GM21423 (cell line): ENCODE data around the gene CRYBB2.
"Not testable (repeated sequence)": the region's sequence is repeated elsewhere in the genome, so short reads cannot be mapped to it uniquely, and the experiment has no call there.

Source experiments
- ATAC-seq: cut with Tn5 transposase; IDR thresholded peaks from one replicate; pipeline ENCODE4 v1.9.1; 2021; ENCODE audit warnings: mild to moderate bottlenecking, moderate library complexity; ENCODE audit not compliant: unreplicated experiment

Gene CRYBB2, protein sequence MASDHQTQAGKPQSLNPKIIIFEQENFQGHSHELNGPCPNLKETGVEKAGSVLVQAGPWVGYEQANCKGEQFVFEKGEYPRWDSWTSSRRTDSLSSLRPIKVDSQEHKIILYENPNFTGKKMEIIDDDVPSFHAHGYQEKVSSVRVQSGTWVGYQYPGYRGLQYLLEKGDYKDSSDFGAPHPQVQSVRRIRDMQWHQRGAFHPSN

DNA sequence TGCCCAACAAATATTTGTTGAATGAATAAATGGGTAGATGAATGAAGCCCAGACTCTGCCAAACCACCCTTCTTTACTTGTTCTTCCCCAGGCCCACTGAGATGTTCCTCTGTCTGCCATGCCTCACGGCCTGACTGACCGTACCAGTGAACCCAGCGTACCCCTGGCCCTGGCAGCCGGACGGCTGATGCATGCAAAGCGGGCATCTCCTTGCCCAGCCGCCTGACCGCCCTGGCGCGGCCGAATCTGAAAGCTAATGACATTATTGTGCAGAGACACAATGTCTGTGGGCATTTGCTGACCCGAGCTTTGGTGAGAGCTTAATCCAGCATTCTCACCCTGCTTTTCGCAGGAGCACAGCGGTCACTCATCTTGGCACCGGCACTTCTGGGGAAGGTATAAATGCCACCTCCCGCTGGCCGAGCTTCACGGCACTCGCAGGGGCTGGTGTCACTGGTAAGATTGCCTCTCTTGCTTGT lies at the start of gene CRYBB2:
Gene CRYBB2 (plus strand): TSS at position 429 of the 479 bp plus-strand sequence. CDS start 1,791 bp downstream, outside the sequence.
- no peak for ATAC-seq

DNA sequence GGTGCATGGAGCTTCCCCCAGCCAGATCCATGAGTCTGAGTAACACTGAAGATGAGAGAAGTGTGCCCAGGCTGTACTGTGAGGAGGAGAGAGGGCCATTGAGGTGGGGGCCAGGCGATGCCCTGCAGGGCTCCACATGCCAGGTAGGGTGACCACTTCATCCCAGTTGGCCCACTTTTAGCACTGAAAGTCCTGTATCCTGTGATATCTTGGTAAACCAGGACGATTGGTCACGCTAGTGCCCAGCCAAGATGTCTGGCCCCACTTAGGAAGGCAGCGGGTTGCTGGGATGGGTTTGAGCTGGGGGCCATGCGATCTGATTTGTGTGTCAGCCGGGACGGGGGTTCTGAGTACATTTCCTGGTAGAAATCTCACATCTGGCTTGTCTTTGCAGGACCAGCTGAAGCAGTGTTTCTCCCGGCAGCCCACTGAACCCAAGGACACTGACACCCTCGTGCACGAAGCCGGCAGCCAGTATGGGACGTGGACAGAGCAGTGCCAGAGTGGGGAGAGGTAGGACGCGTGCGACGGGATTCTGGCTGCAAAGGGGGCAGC lies 48.9 kb upstream of the CRYBB2 start:
- no peak for ATAC-seq

DNA sequence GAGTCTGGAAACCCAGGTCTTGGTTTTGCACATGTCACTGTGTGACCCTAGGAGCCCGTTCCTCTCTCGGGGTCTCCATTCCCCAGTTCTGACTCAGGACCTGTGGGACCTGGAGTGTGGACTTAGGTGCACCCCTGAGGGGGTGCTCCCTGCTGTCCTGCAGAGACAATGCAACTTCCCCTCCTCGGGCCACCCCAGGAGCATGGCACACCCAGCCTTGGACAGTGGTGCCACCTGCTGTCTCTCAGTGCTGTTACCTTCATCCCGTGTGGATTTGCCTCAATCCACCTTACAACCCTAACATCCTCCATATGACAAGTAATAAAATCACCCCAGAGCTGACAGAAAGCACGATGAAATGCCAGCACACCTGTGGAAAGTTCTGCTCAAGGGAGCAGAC lies 47.3 kb upstream of the CRYBB2 start:
- no peak for ATAC-seq

DNA sequence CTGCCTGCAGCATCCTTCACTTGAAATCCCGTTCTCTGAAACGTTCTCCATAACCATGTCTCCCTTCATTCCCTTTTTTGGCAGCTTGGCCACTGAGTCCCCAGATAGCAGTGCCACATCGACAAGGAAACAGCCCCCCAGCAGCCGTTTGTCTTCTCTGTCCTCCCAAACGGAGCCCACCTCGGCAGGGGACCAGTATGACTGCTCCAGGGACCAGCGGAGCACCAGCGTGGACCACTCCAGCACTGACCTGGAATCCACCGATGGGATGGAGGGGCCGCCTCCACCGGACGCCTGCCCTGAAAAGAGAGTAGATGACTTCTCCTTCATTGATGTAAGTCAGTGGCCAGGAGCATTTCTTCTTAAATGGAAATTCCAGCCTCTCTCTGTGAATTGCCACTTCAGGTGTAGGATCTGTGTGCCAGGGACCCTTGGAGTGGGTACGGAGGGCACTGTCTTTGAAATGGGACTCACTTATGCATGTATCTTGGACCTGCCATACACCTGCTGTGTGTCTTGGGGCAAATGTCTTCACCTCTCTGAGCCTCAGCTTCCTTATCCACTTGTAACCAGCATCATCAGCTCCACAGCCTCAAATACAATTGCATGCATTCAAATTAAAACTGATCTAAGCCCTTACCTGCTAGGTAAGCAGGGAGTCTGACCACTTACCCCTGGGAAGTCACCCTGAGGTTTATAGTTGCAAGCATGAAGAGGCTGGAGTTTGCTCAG lies 45.1 kb upstream of the CRYBB2 start:
- ATAC-seq, result no peak

DNA sequence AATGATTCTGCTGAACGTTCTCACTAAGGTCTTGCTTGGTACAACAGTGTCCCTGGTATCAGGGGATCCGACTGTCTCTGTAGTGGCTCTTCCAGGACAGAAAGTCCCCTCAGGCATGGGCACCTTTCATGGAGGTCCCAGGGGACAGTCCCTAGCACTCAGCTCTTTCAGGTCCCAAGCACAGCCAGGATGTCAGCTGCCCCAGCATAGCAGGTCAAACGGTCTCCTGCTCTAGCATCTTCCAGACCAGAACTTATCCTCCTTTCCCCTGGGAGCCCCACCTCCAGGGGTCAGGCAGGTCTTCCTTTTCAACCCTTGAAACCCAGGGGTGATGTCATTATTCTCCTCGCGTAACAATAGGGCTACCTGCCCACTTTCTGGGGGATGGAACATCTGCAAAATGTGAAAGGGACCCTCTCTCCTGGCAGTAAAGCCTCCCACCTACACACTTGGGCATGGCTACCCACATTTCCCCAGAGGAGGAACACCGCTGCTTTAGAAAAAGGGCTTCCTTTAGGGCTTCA lies 44.5 kb upstream of the CRYBB2 start:
- ATAC-seq, result no peak

DNA sequence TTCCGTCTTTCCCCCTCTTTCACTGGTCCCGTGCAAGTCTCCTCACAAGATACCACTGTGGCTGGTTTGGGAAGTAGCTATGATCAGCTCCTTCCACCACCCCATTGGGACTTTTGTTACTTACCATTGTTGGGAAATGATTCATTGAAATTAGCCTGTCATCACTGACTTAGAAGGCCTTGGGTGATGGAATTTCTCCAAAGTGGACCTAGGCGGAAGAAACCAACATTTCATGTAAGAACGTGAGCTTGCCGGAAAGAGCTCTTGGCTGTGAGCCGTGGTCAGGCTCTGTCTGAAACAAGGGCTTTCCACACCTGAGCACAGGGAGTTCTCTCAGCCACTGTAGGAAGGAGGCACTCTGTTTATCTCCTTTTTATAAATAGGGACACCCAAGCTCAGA lies 43.3 kb upstream of the CRYBB2 start:
- ATAC-seq, result no peak

DNA sequence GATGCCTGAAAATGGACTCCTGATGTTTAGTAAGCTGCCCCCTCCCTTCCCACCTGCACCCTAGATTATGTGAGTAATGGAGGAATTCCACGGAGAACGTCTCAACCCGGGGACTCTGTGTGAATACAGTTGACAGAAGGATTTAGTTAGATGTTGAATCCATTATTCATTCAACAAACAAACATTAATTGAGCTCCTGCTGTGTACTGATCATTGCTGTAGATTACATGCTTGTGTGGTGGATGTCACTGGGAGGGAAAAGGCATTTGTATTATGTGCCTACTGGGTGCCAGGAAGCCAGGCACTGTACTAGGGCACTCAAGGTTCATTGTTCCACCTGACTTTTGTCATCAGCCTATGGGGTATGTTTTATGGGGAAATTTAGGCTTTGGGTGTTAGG lies 42.6 kb upstream of the CRYBB2 start:
- no peak for ATAC-seq

DNA sequence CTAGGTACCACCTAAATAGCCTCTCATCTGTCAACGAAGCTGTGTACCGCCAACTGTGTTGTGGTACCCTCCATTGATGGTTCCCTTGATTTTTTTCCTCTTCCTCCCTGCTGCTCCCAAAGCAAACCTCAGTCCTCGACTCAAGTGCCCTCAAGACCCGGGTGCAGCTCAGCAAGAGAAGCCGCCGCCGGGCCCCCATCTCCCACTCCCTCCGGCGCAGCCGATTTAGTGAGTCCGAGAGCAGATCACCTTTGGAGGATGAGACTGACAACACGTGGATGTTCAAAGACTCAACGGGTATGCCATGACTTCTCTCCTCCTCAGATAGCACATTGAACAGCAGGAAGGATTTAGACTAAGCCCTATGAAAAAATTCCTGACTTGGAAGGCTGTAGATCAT lies 42.2 kb upstream of the CRYBB2 start:
- ATAC-seq, result no peak

DNA sequence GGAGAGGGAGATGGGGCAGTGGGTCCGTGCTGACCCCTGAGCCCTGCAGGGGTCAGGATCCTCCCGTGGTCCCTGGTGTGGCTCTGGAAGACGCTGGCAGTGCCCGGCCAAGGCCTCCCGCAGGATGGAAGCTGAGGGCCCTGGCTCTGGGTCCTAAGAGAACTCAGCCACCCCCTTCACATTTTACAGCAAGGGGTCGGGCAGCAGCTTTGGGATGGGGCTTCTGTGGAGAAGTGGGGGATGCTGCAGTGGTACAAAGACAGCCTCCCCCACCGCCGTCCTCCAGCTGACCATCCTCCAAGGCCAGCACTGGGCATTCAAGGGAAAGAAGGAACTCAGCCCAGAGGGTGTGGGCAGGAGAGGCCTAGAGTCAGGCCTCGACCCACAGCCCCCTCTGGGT lies 41.5 kb upstream of the CRYBB2 start:
- ATAC-seq, result no peak

DNA sequence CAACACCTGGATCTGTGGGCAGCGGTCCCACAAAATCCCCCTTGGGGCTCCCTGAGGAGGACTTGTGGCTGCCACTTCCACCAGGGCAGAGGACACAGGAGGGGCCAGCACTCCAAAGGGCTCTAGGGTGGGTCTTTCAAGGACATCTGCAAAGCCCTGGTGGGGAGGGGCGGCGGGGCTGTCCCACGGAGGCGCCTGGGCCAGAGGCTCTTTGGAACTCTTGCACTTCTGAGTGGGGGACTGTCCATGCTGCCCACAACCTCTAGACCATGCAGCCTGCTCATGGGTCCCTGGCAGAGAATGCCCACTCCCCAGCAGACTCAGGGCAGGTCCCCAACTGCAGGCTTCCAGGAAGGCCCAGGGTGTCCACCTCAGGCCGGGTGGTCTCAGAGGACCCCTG lies 41.1 kb upstream of the CRYBB2 start:
- not testable (repeated sequence) for ATAC-seq

DNA sequence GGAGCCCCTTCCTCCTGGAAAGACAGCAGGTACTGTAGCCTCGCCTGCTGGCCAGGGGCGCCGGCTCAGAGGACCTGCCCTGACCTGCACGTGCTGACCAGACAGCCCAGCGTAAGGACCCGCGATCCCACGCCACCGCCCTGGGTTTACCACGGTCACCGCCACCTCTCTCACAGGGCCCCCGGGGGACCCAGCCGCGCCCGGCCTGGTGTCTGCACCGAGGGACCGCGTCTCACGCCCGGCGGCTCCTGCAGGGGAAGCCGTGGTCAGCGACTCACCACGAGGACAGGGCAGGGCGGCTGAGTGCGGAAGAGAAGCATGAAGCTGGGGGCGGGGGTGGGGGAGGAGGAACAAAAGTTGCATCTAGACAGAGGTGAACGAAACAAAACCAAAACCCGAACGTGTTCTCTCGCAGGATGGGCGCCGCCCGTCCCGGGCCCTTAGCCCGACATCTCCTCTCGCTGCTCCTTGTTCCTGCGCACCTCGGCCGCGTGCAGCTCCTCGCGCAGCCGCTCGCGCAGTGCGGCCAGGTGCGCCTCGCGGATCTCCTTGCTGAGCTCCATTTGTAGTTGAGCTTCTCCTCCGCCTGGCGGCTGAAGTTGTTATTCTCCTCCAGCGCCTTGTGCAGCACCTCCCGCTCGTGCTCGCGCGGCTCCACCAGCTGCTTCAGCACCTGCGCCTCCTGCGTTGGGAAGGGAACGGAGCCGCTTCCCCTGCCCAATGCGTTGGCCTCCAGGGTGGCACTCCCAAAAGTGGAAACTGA lies 40.4 kb upstream of the CRYBB2 start:
- ATAC-seq, result not testable (repeated sequence)

DNA sequence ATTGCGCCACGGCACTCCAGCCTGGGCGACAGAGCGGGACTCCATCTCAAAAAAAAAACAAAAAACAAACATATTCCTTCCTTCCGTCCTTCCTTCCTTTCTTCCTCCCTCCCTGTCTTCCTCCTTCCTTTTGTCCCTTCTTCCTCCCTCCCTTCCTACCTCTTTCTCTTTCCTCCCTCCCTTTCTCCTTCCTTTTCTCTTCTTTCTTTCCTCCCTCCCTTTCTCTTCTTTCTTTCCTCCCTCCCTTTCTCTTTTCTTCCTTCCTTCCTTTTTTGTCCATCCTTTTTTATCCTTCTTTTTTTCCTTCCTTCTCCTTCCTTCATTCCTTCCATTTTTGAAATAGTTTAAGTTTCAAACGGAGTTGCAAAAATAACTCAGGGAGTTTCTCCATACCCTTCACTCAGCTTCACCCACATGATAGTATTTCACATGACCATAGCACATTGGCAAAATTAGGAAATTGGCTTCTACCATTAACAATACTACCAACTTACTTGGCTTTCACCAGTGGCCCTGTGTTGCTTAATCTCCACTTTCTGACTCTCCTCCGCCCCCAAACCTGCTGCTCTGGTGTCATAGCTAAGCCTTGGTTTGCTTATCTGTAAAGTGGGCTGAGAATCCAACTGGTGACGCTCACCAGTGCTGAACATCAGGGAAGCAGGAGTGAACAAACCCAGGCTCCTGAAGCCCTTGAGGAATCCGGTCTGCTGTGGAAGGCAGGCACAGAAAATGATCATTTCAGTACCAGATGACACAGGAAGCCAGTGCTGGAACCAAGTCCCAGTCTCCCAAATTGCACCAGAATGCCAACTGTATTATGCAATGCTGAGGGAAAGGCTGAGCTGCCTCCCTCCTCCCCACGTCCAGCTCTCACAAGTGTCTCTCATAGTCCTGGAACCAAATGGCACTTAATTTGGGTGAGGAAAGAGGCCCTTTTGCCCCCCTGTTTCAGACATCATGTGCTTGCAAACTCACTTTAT lies 37.0 kb upstream of the CRYBB2 start:
- no peak for ATAC-seq

DNA sequence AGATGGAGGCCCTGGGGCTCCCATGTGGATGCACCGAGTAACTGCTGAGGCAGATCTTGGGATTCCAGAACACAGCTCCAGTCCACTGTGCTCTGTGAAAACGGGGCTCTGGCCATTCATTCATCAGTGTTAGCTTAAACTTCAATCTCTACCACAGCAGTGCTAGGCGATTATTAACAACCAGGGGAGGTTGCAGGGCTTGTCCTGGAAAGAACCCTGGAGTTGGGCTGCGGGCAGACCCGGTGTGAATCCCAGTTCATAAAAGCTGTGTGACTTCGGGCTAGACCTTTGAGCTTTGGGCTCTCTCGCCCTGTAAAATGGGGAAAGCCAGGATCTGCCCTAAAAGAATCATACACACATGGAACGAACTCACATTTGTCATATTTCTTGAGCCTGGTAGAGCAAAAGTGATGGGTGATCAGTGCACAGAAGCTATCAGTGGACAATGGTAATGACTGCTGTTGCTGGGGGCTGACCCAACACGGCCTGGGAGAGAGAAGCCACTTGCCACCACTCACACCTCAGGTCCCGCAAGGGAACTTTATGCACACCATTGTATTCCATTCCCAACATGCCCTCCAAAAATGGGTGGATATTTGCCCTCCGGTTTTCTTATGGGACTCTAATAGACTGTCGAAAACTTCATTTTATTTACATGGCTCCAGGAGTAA lies 35.4 kb upstream of the CRYBB2 start:
- ATAC-seq, result no peak

DNA sequence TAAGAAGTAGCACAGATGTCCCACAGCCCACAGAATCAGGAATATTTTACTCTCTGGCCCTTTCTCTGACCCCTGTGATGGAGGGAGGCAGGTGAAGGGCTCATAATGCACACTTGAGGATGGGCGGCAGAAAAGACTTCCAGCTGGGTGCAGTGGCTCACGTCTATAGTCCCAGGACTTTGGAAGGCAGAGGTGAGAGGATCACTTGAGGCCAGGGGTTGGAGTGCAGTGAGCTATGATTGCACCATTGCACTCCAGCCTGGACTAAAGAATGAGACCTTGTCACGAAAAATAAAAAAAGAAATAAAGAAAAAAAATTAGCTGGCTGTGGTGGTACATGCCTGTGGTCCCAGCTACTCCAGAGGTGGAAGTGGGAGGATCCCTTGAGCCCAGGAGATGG lies 33.3 kb upstream of the CRYBB2 start:
- ATAC-seq, result no peak

DNA sequence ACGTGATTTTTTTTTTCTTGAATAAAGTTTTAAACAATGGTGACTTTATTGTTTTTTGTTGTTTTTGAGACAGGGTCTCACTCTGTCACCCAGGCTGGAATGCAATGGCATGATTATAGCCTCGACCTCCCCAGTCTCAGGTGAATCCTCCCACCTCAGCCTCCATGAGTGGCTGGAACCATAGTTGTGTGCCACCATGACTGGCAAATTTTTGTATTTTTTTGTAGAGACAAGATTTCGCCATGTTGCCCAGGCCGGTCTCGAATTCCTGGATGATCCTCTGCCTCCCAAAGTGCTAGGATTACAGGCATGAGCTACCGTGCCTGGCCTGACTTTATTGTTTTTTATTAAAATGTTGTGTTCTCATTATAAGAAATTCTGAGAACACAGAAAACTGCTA lies 32.0 kb upstream of the CRYBB2 start:
- no peak for ATAC-seq

DNA sequence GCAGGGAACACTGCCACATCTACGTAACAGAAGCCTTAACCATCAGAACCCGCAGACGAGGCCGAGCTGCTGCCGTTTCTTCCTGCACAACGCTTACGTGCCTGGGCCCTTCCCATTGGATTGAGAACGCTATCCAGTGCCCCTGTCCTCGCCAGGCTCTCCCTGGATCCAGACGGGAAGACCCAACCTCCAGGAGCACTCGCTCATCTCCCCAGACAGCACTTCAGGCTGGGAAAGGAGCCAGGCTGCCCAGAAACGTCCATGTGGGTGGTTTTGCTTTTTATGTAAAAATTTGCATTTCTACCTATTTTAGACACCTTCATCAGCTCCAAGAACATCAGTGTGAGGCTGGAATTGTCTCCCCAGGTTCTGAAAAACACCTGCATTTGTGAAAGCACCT lies 27.0 kb upstream of the CRYBB2 start:
- ATAC-seq, result no peak

DNA sequence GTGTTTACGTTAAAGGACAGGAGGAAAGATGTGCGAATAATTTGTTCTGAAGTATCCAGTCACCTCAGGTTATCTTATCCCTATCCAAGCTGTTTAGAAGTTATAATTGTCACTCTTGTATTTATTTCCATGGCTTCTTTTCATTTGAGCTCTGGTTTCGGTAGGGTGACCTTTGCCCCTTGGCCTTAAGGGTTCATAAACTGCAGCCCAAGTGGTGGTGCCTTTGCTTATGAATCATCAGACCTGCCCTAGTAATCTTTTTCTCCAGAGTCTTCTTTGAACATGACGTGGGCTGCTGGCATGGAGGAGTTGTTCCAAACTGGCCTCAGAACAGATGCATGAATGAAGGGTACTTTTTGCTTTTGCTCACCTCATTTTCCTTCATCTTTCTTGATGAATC lies 26.3 kb upstream of the CRYBB2 start:
- ATAC-seq, result no peak

DNA sequence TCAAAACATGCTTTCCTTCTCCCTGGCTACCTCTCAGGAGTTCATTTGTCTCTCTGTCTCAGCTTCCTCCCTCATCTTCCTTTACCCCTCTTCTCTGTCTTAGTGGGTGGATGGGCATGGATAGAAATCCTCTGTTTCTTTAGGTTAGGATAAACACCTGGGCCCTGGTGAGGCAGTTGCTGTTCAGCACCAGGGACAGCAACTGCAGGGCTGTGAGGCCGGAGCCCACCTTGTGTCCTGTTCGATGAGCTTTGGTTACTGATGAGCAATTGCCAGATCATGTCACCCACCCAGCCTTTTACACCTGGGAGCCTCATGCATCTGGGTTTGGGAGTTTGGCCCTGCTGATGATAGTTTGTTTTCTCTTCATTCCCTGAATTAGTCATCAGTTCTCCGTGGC lies 25.9 kb upstream of the CRYBB2 start:
- ATAC-seq, result no peak

DNA sequence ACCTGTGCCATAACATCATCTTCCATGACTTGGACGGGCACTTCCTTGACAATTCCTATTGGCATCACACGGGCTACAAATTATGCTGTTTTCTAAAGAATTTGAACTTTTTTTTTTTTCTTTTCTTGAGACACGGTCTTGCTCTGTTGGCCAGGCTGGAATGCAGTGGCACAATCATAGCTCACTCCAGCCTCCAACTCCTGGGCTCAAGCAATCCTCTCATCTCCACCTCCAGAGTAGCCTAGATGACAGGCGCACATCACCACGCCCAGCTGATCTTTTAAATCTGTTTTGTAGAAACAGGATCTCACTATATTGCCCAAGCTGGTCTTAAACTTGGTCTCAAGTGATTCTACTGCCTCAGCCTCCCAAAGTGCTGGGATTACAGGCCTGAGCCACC lies 23.1 kb upstream of the CRYBB2 start:
- ATAC-seq, result no peak

DNA sequence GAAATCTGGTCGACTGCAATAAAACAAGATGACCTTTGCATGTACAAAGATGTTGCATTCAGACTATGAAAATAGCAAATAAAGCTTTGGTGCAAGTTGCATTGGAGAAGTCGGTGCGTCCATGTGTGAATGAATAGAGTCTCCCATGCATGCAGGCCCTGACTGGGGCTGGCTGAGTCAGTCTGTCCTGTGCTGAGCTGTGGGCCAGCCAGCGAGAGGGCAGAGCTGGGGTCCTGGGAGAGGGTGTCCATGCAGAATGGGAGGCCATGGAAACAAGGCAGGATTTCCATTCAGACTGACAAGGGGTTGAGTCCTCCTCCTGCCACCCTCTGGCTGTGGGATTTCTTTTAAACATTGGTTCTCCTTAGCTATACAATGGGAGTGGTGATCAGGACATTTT lies 22.1 kb upstream of the CRYBB2 start:
- ATAC-seq, result no peak
